HG03354 (cell line): Measurements from ENCODE around the gene DLG2.

Source experiments
- ATAC-seq: cut with Tn5 transposase; IDR thresholded peaks from one replicate; pipeline ENCODE4 v1.9.1; 2021; ENCODE audit warnings: mild to moderate bottlenecking; ENCODE audit not compliant: unreplicated experiment, poor library complexity, severe bottlenecking

The DLG2 gene

GRCh38 chr11:84780689-84781293, 846.4 kb downstream of the DLG2 start:
- no peak for ATAC-seq

DNA sequence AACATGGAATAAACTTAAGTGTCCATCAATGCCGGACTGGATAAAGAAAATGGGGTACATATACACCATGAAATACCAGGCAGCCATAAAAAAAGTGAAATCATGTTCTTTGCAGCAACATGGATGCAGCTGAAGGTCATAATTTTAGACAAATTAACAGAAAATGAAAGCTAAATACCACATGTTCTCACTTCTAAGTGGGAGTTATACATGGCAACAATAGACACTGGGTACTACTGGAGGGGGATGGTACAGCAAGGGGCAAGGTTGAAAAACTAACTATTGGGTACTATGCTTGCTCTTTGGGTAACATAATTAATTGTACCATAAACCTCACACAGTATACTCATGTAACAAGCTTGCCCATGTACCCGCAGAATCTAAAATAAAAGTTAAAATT, 851.6 kb downstream of the DLG2 start:
- ATAC-seq: no peak

DNA sequence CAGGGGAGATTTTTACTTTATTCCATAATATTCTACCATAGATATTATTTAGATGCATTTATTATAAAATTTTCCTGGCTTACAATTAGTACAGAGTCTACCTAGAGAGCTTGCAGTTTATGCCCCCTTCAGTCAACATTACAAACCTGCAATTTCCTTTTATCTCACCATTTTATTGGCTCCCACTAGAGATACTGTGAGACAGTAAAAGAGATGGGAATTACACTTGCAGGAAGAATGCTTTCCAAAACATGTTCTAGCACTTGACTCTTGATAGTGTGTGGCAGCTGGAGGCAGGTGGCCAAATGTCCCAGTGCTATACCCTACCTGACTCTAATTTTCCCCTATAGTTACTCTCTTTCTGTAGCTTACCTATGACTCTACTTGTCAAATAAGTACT, 863.2 kb downstream of the DLG2 start:
- no peak for ATAC-seq

DNA sequence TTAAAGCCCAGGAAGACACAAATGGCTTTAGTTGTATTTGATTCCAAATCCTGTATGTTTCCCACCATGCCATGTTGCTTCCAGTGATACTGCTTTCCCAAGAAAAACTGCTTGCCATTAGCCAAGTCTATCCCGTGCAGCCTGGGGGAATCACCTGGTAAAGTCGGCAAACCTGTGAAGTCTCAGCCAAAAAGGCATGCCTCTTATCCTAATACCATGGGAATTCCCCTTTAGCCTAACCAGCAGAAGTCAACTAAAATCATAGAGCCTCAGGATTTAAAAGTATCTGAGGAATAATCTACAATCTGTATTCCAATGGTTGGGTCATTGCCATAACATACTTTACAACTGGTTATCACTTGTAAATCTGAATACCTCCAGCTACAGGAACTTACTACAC, 869.4 kb downstream of the DLG2 start:
- no peak for ATAC-seq

DNA sequence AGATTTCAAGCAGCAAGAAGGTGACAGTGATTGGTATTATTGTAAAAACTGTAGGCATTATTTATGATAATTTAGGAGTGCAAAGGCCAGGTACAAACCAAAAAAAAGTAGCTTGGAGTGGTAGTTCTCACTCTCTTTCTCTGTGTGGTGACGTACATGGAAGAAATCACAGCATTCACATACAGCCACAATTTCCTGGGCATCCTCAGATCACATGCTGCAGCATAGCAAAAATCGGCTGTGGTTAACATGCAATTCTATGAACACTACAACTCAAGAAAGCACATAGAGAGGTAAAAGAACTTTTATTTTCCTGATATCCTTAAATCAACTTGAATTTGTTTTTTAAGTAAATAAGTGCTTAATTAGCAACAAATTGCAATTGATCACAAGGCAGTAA, 875.8 kb downstream of the DLG2 start:
- no peak for ATAC-seq

- no peak for ATAC-seq
Measured at GRCh38 chr11:84747871-84748270, 879.3 kb downstream of the DLG2 start.

GRCh38 chr11:84740050-84740449, 887.1 kb downstream of the DLG2 start:
- no peak for ATAC-seq

GRCh38 chr11:84724256-84724655, 902.9 kb downstream of the DLG2 start:
- no peak for ATAC-seq

DNA sequence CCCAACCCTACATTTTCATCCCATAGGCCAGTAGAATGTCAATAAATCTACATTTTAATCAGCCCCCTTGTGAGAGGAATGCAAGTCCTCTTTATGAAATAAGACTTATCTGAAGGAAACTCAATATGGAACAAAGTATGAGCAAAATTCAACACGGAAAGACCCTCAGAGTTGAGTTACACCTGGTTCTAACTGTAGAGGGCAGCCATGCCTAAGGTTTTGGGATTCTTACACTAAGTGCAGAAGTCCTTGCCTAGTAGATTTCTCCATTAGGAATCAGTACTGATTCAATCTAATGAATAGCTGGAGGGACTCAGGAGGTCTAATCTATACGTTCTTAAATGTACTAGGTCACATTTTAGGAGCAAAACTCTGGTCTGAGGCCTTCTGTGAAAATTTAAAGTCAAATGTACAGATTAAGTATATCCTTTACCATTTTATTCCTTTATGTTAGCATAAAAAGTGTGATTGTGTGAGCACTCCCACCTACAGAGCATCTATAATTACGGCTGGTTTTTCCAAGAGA, 904.5 kb downstream of the DLG2 start:
- ATAC-seq: no peak

DNA sequence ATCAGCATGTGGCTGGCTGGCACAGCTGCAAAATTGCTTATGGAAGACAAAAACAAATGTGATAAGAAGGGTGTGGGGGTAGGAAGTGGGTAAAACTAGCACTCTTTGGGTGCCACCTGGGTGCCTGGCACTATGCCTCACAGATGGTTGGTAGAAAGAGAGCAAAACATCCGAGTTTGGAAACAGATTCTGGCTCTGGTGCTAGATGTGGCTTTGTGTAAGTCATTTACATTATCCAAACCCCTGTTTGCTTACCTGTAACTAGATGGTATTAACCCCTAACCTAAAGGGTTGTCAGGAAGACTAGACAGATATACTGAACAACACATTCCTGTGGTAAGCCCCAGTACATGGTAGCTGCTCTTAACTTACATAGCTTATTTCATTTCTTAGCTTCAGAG, 905.6 kb downstream of the DLG2 start:
- ATAC-seq: no peak

DNA sequence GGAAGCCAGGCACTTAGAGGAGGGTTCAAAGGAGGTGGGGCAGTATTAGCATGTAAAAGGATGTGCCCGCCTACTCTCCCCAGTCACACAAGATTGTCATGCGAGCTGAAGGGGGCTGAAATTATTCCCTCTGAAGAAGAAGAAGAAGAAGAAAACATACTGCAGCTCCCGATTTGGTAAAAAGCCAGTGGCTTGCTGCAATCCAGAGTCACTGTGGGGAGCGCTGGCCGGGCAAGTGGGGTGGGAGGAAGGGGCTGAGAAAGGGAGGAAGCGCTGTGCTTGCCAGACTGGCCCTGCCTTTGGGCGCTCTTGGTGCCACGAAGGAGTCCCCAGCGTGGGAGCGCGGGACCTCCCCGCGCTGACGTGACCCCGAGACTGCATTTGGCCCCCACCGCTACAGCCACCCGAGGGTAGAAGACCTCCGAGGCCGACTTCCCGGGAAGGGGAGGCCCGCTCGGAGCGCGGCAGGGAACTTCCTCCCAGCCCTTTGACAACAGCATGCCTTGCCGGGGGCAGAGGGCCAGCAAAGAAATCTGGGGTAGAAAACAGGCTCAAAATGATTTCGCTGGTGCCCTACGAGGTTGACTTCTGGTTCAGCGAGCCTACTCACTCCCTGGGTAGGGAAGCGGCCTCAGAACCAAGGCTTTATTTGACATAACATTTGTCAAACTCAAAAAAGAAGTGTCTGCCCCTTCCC, 906.3 kb downstream of the DLG2 start:
- ATAC-seq: no peak

DNA sequence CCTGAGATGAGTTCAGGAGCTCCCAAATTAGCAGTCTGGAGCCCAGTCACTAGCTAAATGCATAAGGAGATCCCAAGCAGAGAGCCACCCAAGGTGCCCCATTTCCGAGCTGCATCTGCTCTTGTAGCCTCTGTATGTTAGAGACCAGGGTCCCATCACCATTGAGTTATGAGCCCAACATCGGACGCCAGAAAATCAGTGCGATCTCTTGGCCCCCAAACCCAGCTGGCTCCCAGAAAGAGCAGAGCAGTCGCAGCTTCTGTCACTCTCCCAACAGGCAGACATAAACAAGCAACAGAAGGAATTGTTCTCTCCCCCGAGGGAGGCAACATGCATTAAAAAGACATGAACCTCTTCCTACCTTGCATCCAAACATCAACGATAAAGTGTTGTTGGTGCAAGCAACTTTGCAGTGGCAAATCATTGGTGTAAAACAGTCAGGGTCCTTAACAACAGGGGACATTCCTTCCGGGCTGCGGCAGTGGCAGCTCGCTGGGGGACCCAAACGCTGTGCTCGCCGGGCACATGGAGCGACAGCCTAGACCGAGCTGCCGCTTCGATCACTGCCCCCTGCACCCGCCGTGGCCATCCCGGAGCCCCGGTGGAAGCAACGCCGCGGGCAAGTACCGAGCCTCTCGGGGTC, 907.1 kb downstream of the DLG2 start:
- no peak for ATAC-seq

DNA sequence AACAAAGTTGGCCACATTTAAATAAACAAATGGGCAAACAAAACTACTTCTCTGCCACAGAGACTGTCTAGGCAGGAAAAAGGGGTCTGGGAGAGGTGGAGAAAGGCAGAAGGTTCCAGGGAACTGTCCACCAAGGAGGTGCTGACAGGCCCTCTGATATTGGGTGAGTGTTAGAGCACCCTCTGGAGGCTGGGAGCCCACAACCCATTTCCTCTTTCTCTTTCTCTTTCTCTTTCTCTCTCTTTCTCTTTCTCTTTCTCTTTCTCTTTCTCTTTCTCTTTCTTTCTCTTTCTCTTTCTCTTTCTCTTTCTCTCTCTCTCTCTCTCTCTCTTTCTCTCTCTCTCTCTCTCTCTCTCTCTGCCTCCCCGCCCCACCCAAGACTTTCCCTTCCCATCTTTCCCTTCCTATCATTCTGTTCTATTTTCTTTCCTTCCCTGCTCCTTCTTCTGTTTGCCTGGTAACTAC, 912.8 kb downstream of the DLG2 start:
- ATAC-seq: peak; percentile 87

DNA sequence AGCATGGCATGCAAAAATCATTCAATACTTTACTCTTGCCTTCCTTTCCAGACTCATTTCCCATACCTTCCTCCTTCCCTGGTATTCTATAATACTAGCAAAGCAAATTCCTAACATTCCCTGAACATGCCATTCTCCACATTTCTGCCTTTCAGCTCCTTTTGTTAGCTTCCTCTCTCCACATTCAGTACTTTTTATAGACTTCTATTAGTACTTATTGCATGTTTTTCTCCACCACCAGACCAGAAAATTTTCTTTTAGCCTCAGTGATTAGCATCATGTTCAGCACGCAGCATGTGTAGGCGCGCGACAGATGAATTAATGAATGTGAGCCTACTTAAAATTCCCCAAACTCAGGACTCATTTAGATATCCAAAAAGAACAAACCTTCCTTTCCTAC, 935.3 kb downstream of the DLG2 start:
- ATAC-seq: no peak

DNA sequence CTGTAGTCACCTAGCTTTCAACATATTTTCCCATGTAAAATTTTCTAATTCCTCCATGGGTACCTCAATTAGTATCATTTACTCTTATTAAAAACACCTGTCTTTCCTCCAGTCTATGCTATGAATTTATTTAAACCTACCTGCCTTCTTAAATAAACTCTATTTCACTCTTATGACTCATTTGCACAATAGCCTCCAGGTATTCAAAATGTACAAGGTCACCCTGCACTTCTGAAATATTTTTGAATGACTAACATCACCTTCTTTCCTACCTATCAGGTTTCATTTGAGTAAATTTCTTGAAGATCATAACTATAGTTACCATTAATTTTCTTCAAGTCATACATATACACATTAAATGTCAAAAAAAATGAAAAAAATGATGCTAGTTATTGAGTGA, 939.7 kb downstream of the DLG2 start:
- no peak for ATAC-seq

- no peak for ATAC-seq
Measured at GRCh38 chr11:84686716-84687115, 940.4 kb downstream of the DLG2 start.

DNA sequence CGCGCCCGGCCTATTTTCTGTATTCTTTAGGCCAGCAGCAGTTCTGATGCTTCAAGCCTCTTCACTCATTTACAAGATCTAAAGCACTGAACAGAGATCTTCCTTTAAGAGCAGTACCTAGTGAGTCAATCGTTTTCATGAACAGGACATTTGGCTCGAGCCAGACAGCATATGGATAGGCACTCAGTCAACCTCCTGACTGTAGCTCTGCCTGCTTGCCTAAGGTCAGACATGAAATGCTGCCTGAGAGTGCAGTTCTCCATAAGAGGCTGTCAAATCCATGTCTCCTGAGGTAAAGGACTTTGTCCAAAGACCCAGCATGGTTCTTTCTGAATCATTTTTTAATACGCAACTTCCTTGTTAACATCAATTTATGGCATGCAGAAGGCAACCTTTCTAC, 941.2 kb downstream of the DLG2 start:
- ATAC-seq: no peak

GRCh38 chr11:84685149-84685548, 942.0 kb downstream of the DLG2 start:
- no peak for ATAC-seq

GRCh38 chr11:84681456-84681855, 945.7 kb downstream of the DLG2 start:
- no peak for ATAC-seq

DNA sequence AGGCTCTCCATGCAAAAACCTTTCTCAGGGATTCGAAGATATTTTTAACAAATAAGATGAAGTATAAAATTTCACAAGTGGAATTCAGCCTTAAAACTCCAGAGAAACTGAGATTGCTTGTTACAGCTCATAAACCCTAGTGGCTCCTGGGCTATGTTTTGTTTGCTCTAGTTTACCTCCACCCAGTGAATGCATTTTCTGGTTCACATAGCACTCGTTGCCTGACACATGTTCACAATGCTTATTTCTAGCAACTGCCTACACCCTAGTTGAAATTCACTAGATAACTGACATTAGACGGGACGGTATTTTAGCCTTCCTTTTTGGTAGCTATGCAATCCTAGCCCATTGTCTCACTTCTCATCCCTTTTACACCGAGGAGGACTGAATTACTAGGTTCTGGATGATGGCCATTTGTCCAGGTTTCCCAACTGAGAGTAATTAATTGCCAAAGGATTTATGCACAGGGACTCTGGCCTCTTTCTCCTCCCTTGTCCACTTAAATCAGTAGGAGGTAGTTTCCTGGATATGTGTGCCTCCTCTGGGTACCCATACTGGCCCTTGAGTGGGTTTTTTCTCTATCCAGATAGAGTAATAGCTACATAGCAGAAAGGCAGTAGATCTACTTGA, 951.6 kb downstream of the DLG2 start:
- no peak for ATAC-seq

DNA sequence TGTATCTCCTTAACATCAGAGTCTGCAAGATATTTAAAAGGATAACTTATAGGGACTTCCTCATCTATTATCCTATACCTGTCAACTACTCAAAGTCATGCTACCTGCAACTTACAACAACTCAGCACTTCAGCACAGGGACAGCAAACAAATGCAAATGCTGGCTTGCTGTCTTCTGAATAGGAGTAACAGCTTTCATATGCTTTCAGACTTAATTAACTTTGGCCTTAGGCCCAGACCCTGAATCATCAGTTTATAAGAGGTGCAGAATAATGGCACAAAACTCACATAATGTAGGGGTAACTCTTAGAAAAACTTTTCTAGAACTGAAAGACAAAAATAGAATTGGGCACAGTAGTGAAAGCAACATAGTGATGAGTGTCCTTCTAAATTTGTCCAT, 953.4 kb downstream of the DLG2 start:
- no peak for ATAC-seq
